ENCODE data around the gene STPG3.

The STPG3 gene

DNA sequence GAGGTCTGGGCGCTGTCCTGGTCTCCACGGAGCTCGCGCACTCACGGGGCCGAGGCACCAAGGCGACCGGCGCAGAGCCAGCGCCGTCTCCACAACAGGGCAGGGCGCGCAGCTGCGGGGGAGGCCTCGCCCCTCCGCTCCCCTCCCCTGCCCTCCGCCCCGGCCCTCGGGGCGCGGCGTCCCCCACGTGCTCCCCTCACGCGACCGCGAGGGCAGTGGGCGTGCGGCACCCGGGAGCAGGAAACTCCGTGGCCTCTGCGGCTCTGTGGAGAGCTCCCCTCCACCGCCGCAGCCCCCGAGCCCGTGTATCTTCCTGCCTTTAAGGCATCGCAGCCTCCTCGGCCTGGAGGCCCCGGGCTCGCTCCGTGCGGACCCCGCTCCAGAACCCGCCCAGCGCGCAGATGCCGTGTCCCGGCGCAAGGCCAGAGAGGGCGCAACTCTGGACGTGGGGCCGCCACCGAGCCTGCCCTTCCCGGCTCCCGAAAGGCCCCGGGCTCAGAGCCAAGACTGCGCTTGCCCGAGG lies 10.7 kb upstream of the STPG3 start:
- TF ChIP-seq, protein P1, sequence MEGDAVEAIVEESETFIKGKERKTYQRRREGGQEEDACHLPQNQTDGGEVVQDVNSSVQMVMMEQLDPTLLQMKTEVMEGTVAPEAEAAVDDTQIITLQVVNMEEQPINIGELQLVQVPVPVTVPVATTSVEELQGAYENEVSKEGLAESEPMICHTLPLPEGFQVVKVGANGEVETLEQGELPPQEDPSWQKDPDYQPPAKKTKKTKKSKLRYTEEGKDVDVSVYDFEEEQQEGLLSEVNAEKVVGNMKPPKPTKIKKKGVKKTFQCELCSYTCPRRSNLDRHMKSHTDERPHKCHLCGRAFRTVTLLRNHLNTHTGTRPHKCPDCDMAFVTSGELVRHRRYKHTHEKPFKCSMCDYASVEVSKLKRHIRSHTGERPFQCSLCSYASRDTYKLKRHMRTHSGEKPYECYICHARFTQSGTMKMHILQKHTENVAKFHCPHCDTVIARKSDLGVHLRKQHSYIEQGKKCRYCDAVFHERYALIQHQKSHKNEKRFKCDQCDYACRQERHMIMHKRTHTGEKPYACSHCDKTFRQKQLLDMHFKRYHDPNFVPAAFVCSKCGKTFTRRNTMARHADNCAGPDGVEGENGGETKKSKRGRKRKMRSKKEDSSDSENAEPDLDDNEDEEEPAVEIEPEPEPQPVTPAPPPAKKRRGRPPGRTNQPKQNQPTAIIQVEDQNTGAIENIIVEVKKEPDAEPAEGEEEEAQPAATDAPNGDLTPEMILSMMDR (conservative IDR thresholded peaks at IDR 0.05): peak; percentile 30

DNA sequence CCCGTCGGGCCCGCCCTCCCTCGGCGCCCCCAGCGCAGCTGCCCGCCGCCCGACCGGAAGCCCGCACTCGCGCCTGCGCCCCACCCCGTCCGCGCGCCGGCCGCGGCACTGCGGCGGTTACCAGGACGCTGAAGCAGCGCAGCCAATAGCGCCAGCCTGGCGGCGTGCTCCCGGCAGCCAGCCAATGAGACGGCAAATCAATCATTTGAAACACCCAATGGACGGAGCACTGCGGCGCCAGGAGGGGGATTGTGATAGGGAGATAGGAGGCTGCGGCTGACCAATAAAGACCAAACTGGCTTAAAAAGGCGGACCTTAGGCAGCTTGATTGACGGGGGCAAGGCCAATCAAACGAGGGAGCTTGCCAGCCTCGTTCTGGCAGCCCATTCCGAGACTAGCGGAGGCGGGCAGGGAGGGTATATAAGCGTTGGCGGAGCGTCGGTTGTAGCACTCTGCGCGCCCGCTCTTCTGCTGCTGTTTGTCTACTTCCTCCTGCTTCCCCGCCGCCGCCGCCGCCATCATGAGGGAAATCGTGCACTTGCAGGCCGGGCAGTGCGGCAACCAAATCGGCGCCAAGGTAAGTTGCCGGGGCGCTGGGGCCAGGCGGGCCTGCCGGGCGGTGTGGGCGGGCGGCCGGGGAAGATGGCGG lies 10.1 kb upstream of the STPG3 start, which contains the start of gene TUBB4B:
Gene TUBB4B (plus strand): TSS at position 447 of the 649 bp plus-strand sequence. CDS start 74 bp downstream, at position 521.
- TF ChIP-seq, protein P1 (conservative IDR thresholded peaks at IDR 0.05): no peak
- H3K27ac ChIP-seq: peak within 1 kb of the TSS; percentile 100

More for the DNA sequence above, 10.7 kb upstream of the STPG3 start:
- H3K27ac ChIP-seq: peak overlapping the region; percentile 100

DNA sequence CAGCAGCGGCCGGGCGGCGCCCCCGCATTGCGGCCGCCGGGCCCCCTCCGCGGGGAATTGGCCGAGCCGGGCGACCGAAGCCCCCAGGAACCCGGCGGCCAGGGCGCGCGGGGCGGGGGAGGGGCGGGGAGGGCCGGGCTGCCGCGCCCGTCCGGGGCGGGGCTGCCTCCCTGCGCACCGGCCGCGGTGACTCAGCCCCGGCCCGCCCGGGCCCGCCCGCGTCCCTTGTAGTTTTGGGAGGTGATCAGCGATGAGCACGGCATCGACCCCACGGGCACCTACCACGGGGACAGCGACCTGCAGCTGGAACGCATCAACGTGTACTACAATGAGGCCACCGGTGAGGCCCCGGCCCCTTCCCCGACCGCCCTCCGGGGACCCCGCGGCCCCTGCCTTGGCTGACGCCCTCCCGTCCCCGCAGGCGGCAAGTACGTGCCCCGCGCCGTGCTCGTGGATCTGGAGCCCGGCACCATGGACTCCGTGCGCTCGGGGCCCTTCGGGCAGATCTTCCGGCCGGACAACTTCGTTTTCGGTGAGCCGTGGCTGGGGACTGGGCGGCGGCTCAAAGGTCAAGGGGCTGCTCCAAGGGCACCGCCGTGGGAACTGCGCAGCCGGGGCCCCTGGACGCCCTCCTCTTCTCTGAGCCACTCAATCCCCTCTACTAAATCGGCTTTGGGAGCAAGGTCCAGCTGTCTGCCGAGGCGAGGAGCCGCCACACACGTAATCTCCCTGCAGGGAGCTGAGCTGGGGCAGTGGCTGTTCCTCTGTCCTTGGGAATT lies 9.4 kb upstream of the STPG3 start:
- TF ChIP-seq, protein P1 (conservative IDR thresholded peaks at IDR 0.05): no peak
- peak overlapping the region; percentile 100 for H3K27ac ChIP-seq

DNA sequence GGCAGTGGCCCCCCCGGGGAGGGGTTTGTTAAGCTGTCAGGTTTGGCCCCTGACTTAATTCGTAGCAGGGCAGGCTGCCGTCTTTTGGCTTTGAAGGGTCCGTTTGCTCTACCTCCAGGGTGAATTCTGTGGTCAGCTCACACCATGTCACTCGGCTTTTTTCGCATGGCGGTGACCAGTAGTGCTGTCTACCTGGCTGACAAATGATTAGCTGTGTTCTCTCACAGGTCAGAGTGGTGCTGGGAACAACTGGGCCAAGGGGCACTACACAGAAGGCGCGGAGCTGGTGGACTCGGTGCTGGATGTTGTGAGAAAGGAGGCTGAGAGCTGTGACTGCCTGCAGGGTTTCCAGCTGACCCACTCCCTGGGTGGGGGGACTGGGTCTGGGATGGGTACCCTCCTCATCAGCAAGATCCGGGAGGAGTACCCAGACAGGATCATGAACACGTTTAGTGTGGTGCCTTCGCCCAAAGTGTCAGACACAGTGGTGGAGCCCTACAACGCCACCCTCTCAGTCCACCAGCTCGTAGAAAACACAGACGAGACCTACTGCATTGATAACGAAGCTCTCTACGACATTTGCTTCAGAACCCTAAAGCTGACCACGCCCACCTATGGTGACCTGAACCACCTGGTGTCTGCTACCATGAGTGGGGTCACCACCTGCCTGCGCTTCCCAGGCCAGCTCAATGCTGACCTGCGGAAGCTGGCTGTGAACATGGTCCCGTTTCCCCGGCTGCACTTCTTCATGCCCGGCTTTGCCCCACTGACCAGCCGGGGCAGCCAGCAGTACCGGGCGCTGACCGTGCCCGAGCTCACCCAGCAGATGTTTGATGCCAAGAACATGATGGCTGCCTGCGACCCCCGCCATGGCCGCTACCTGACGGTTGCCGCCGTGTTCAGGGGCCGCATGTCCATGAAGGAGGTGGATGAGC lies 8.6 kb upstream of the STPG3 start:
- TF ChIP-seq, protein P1 (conservative IDR thresholded peaks at IDR 0.05): no peak
- peak overlapping the region; percentile 100 for H3K27ac ChIP-seq

DNA sequence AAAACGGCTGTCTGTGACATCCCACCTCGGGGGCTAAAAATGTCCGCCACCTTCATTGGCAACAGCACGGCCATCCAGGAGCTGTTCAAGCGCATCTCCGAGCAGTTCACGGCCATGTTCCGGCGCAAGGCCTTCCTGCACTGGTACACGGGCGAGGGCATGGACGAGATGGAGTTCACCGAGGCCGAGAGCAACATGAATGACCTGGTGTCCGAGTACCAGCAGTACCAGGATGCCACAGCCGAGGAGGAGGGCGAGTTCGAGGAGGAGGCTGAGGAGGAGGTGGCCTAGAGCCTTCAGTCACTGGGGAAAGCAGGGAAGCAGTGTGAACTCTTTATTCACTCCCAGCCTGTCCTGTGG lies 7.8 kb upstream of the STPG3 start:
- H3K27ac ChIP-seq: peak overlapping the region; percentile 100

DNA sequence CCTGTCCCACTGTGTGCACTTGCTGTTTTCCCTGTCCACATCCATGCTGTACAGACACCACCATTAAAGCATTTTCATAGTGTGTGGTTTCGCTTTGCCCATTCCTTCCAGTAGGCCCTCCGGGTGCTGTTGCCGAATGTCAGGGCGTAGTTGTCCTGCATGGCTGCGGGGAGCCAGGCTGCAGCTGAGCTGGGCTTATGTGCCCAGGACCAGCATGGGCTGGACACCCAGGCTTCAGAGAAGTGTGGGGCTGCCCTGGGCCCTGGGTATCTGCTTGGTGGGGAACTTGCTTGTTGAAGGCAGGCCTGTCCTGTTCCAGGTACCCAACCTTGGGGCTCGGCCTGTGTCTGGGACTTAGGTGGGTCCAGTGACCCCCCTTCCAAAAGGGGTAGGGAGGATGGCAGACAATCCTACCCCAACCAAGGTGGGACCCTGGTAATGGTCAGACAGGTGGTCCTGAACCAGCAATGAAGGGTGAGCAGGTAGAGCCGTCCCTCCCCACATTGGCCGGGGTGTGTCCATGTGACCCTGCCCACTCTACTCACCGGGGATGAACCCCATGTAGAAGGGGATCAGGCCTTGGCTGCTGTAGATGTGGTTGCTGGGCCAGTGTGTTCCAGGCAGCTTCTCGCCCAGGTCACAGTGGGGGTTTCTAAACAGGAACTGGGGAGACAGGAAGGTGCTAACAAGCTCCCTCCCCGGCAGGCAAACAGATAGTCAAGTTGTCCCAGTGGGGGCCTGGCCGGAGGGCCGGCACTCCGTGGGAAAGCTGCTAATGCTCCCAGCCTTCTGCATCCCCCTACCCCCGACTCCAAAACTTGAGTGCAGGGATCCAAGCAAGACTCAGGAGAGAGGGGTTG lies 7.2 kb upstream of the STPG3 start:
- peak overlapping the region; percentile 100 for H3K27ac ChIP-seq
- TF ChIP-seq, protein P1 (conservative IDR thresholded peaks at IDR 0.05): no peak

Data from VCaP (cell line).